Activated naive CD4-positive, alpha-beta T cell treated with anti-CD3 and anti-CD28 coated beads, Interleukin-2, amount 50 U/mL, for 72 hours (primary cell): ENCODE measurements around the gene F10. TPM values are rescaled to one million over a fixed set of nuclear protein-coding genes. Genes with fewer than 3 reads are reported as not detected.
"Not testable (repeated sequence)": the region's sequence is repeated elsewhere in the genome, so short reads cannot be mapped to it uniquely, and the experiment has no call there.

Experiments
- ATAC-seq, 2 donors: fragments of 150-1000 bp; cut with Tn5 transposase; 2 replicates each; pipeline ENCODE4 v1.10.0; 2021; ENCODE audit warnings: mild to moderate bottlenecking in 2 of 2, moderate library complexity in 2 of 2
- DNase-seq, 2 donors: peaks; one replicate each; pipeline ENCODE4 v3.0.0; 2021 to 2022; ENCODE audit warnings: low spot score in 2 of 2
- H3K27ac Mint-ChIP-seq, 2 donors: one replicate each; pipeline ENCODE4 v1.8.0; 2022; ENCODE audit warnings: mild to moderate bottlenecking in 2 of 2, mixed read lengths in 2 of 2
- H3K36me3 Mint-ChIP-seq, 2 donors: one replicate each; pipeline ENCODE4 v1.8.0; 2022; ENCODE audit warnings: mixed read lengths in 2 of 2
- H3K9me3 Mint-ChIP-seq, 2 donors: one replicate each; pipeline ENCODE4 v1.8.0; 2022; ENCODE audit warnings: mixed read lengths in 2 of 2
- total RNA-seq, 2 donors: library from RNA; stranded (reverse); gene quantifications; one replicate each; pipeline ENCODE4 v1.2.3, GENCODE V29; 2022

F10 gene
- not detected for total RNA-seq

GRCh38 chr13:113122550-113123225 is at the start of gene F10:
Gene F10, plus strand, starts transcription at chr13:113122799. Its CDS starts 57 bp downstream, at chr13:113122856.
- DNase-seq, result peak in 1 of 2 donors; percentile 44
- no peak for ATAC-seq
- Mint-ChIP-seq H3K36me3 (no peaks in the 10 kb centered on the region), H3K27ac (no peak within 1 kb of the TSS), H3K9me3 (no peaks in the 10 kb centered on the region)

DNA sequence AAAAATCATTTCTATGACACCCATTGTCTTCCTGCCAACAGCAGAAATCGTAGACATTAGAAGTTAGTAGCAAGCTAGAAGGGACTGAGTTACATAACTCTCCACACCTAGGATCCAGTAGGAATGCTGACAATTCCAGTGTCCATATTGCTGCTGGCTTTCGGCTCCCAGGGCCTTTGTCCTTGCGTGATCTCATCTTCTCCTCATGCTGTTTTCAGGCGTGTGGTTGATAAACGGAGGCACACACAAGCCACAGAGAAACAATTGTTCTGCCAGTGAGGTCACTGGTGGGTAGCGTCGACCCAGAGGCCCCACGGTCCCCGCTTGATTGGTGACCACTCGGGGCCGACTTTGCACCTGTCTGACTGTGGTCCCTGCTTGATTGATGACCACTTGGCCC is 48.7 kb upstream of the F10 start:
- peaks cover 0 to 7% of the 10 kb centered on the region in 2 donors for H3K36me3 Mint-ChIP-seq

DNA sequence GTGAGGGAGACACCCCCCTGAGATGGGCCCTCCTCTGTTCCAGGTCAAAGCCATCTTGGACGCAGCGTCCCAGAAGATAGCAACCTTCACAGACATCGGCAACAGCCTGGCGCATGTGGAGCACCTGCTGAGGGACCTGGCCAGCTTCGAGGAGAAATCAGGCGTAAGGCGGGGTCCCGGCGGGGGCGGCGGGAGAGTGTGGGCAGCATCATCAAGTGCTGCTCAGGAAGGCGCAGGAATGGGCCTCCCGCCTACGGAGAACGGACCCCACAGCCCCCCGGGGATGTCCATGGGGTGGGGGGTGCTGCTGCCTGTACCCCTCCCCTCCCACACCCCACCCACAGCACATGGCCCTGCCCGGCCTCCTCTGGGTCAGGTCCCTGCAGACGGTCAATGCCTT is 48.2 kb upstream of the F10 start:
- Mint-ChIP-seq H3K27ac (no peak overlapping the region), H3K36me3 (peaks cover 0 to 7% of the 10 kb centered on the region in 2 donors), H3K9me3 (peaks cover 0 to 4% of the 10 kb centered on the region in 2 donors)
- DNase-seq, result no peak
- no peak for ATAC-seq

More for the DNA sequence above, 48.7 kb upstream of the F10 start:
- ATAC-seq, result no peak
- Mint-ChIP-seq H3K27ac (no peak overlapping the region), H3K9me3 (peaks cover 0 to 4% of the 10 kb centered on the region in 2 donors)
- no peak for DNase-seq

GRCh38 chr13:113074876-113075275 is 47.7 kb upstream of the F10 start:
- Mint-ChIP-seq H3K9me3 (peaks cover 0 to 4% of the 10 kb centered on the region in 2 donors), H3K36me3 (peaks cover 0 to 7% of the 10 kb centered on the region in 2 donors), H3K27ac (no peak overlapping the region)
- no peak for DNase-seq
- no peak for ATAC-seq

DNA sequence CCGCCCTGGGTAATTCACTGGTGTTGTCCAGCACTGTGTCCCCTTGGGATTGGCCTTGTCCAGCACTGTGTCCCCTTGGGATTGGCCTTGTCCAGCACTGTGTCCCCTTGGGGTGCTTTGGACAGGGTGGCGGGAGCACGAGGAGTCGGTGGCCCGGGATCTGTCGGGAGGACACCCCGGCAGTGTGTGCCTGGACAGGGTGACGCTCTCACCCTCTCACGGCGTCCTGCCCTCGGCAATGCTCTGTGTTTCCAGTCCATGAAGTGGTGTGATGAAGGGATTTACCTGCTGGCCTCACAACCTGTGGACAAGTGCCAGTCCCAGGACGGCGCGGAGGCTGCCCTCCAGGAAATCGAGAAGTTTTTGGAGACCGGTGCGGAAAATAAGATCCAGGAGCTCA is 46.9 kb upstream of the F10 start:
- no peak overlapping the region for H3K27ac Mint-ChIP-seq
- ATAC-seq (no peak), DNase-seq (no peak)
- H3K36me3 Mint-ChIP-seq, result peaks cover 0 to 7% of the 10 kb centered on the region in 2 donors
- H3K9me3 Mint-ChIP-seq, result peaks cover 0 to 4% of the 10 kb centered on the region in 2 donors

- Mint-ChIP-seq H3K9me3 (no peaks in the 10 kb centered on the region), H3K27ac (no peak overlapping the region), H3K36me3 (peaks cover 0 to under 1% of the 10 kb centered on the region in 2 donors)
- no peak for ATAC-seq
- no peak for DNase-seq
Measured at GRCh38 chr13:113076681-113077401, 45.8 kb upstream of the F10 start.

GRCh38 chr13:113077566-113077952 is 45.0 kb upstream of the F10 start:
- no peaks in the 10 kb centered on the region for H3K9me3 Mint-ChIP-seq
- H3K36me3 Mint-ChIP-seq, result no peaks in the 10 kb centered on the region
- ATAC-seq (no peak), DNase-seq (no peak)
- H3K27ac Mint-ChIP-seq, result peak overlapping the region in 1 of 2 donors; percentile 68

GRCh38 chr13:113077953-113078901 is 44.4 kb upstream of the F10 start:
- no peaks in the 10 kb centered on the region for H3K36me3 Mint-ChIP-seq
- DNase-seq (no peak), ATAC-seq (no peak)
- H3K9me3 Mint-ChIP-seq, result no peaks in the 10 kb centered on the region
- peak overlapping the region in 1 of 2 donors; percentile 68 for H3K27ac Mint-ChIP-seq

DNA sequence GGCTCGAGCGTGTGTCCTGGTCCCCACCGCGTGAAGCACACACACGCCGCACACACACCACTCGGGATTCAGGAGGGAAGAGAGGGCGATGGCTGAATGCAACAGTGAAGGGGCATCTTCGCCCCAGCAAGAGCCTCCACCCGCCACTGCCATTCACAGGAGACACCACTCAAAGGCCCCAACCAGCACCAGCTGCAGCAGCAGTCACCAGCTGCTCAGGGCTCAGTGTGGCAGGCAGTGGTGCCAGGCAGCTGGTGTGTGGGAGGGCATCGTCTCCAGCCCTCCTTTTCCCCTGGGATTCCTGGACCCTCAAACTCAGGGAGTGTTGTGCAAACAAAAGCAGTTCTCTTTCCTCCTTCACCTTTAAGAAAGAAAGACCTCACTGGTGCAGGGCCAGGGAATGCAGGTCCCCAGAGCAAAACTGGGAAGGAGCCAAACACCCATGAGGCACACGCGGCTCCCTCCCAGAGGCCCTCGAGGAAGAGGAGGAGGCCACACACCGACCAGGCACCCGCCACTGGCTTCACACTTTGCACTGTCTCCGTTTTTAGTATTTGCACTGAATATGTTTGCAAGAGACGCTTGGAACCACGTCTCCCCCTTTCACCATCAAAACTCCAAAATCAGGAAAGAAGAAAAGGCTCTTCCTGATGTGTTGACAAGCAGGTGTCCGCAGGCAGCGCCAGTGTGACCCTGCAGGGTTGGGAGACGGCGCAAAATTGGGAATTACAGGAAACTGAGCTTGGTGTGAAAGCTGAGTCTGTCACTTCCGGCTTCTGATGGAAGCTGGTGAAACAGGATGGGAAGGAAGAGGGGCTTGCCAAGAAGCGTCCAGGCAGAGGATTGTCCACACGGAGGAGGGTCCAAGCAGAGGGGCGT is 43.5 kb upstream of the F10 start:
- no peak for ATAC-seq
- no peaks in the 10 kb centered on the region for H3K9me3 Mint-ChIP-seq
- no peak overlapping the region for H3K27ac Mint-ChIP-seq
- no peaks in the 10 kb centered on the region for H3K36me3 Mint-ChIP-seq
- DNase-seq, result no peak

DNA sequence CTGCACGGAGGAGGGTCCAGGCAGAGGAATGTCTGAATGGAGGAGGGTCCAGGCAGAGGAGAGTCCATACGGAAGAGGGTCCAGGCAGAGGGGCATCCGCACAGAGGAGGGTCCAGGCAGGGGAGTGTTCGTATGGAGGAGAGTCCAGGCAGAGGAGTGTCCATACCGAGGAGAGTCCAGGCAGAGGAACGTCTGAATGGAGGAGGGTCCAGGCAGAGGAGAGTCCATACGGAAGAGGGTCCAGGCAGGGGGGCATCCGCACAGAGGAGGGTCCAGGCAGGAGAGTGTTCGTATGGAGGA is 42.9 kb upstream of the F10 start:
- not testable (repeated sequence) for DNase-seq, ATAC-seq, H3K9me3 Mint-ChIP-seq

GRCh38 chr13:113080361-113080831 is 42.2 kb upstream of the F10 start:
- no peak for ATAC-seq

More for the DNA sequence above, 42.9 kb upstream of the F10 start:
- not testable (repeated sequence) for H3K27ac Mint-ChIP-seq, H3K36me3 Mint-ChIP-seq

GRCh38 chr13:113080901-113081521 is 41.6 kb upstream of the F10 start:
- Mint-ChIP-seq H3K36me3 (no peaks in the 10 kb centered on the region), H3K27ac (no peak overlapping the region), H3K9me3 (no peaks in the 10 kb centered on the region)
- no peak for ATAC-seq
- DNase-seq, result no peak

More at GRCh38 chr13:113080361-113080831, 42.2 kb upstream of the F10 start:
- no peak for DNase-seq
- Mint-ChIP-seq H3K36me3 (no peaks in the 10 kb centered on the region), H3K9me3 (no peaks in the 10 kb centered on the region), H3K27ac (no peak overlapping the region)

- ATAC-seq (no peak), DNase-seq (no peak)
- no peak overlapping the region for H3K27ac Mint-ChIP-seq
- H3K36me3 Mint-ChIP-seq, result no peaks in the 10 kb centered on the region
- H3K9me3 Mint-ChIP-seq, result no peaks in the 10 kb centered on the region
Measured at GRCh38 chr13:113082198-113083021, 40.2 kb upstream of the F10 start.

DNA sequence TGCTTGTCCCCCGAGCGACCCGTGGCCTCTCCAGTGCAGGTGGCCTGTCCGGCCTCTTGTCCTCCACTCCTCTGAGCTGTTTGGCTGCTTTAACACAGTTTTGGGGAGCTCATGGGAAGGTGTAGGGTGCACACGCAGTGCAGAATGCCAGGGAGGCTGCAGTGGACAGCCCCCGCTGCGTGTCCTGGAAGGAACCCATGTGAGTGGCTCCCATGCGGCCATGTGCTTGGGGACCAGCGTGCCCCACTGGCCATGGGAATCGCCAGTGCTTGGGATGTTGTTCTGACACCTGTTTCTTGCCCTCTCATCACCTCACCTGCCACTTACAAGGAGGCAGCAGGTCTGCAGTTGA is 39.6 kb upstream of the F10 start:
- Mint-ChIP-seq H3K27ac (no peak overlapping the region), H3K9me3 (no peaks in the 10 kb centered on the region), H3K36me3 (no peaks in the 10 kb centered on the region)
- DNase-seq, result no peak
- ATAC-seq, result no peak

DNA sequence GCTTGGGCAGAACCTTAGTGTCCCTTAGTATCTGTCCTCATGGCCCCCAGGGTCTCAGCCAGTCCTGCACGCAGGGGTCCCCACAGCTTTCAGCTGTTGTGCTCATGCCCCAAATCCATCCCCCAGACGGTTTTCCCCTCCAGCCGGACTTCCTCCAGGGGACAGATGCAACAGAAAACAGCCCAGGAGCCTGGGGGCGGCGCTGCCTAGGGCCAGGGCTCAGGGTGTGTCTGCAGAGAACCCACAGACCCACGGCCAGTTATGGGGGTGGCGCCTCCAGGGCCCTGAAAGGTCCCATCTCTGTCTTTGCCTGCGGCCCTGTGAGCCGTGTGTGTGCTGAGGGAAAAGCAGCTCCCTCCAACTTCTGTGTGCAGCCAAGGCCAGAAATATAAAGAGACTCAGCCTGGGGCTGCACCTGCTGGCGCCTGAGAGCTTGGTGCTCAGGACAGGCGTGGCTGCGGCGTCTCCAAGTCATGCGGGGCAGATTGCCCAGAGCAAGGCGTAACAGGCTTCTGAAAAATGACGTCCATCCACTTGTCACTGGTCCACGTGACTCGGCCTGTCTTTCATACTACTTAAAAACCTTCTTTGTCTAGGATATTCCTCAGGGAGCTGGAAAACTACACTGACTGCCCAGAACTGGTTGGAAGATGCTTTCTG is 39.1 kb upstream of the F10 start:
- no peaks in the 10 kb centered on the region for H3K9me3 Mint-ChIP-seq
- no peak for DNase-seq
- H3K36me3 Mint-ChIP-seq, result no peaks in the 10 kb centered on the region
- H3K27ac Mint-ChIP-seq, result no peak overlapping the region
- no peak for ATAC-seq
